H1 (cell line): ENCODE results near the gene H6PD. TPM values are rescaled to one million over a fixed set of nuclear protein-coding genes. Genes with fewer than 3 reads are reported as not detected.

Source experiments
- CTCF ChIA-PET: fragments of 300-600 bp; sonication (Branson Sonifier 250); formaldehyde crosslinking; loops from one replicate; lab custom pipeline; 2021; ENCODE audit not compliant: partially characterized antibody; lab: Charles Lee
- POLR2A ChIA-PET: fragments of 300-600 bp; sonication (Branson Sonifier 250); formaldehyde crosslinking; loops from one replicate; lab custom pipeline; 2021; ENCODE audit warnings: inconsistent platforms; ENCODE audit not compliant: partially characterized antibody; lab: Charles Lee
- DNase-seq, 2 experiments: peaks; one replicate each; pipeline versions ENCODE4 v3.0.0 to v3.0.0-alpha.2; 2010 to 2022; ENCODE audit warnings: low spot score in 2 of 2, low read depth in 1 of 2, mixed read lengths in 1 of 2
- FAIRE-seq: peaks from 2 replicates; lab custom pipeline; 2011; peaks lifted over from hg19 to GRCh38; lab: Jason Lieb, UNC
- H2AFZ ChIP-seq: 2 replicates; pipeline ENCODE4 v1.8.1; 2012; ENCODE audit warnings: low read length, inconsistent platforms
- H2AK5ac ChIP-seq: 2 replicates; pipeline ENCODE4 v1.6.1; 2013; ENCODE audit warnings: low read depth, low read length
- H2BK120ac ChIP-seq: replicated peaks from 2 replicates; pipeline ENCODE3; 2013; ENCODE audit warnings: low read depth, low read length, inconsistent platforms
- H2BK12ac ChIP-seq: 2 replicates; pipeline ENCODE4 v1.6.1; 2013; ENCODE audit warnings: low read depth, low read length
- H2BK15ac ChIP-seq: 2 replicates; pipeline ENCODE4 v1.6.1; 2013; ENCODE audit warnings: low read length
- H2BK20ac ChIP-seq: 2 replicates; pipeline ENCODE4 v1.6.1; 2013; ENCODE audit warnings: low read length
- H2BK5ac ChIP-seq: 2 replicates; pipeline ENCODE4 v1.6.1; 2013; ENCODE audit warnings: low read depth, low read length
- H3K14ac ChIP-seq: 2 replicates; pipeline ENCODE4 v1.6.1; 2013; ENCODE audit warnings: inconsistent platforms; ENCODE audit not compliant: insufficient read length
- H3K18ac ChIP-seq: 2 replicates; pipeline ENCODE4 v1.6.1; 2013; ENCODE audit warnings: low read length; ENCODE audit errors: extremely low read depth
- H3K23ac ChIP-seq: 2 replicates; pipeline ENCODE4 v1.6.1; 2013; ENCODE audit warnings: inconsistent platforms; ENCODE audit not compliant: insufficient read length
- H3K23me2 ChIP-seq: 2 replicates; pipeline ENCODE4 v1.6.1; 2013; ENCODE audit warnings: low read depth, low read length
- H3K27ac ChIP-seq: 2 replicates; pipeline ENCODE4 v1.6.1; 2011; ENCODE audit warnings: low read depth, low read length, inconsistent platforms
- H3K27me3 ChIP-seq, 4 experiments: replicated peaks in 1 of 4; 1 replicate in 1 of 4; 2 replicates in 3 of 4; pipeline versions ENCODE4 v1.6.1 to v1.8.1; 2011 to 2013; ENCODE audit warnings: low read length in 3 of 4, mild to moderate bottlenecking in 3 of 4, inconsistent platforms in 2 of 4, mixed read lengths in 2 of 4, moderate library complexity in 1 of 4; ENCODE audit not compliant: control insufficient read depth in 3 of 4, insufficient read depth in 3 of 4; ENCODE audit errors: extremely low read depth in 1 of 4
- H3K36me3 ChIP-seq, 4 experiments: 2 replicates each; pipeline versions ENCODE4 v1.6.1 to v1.8.1; 2011 to 2013; ENCODE audit warnings: mild to moderate bottlenecking in 4 of 4, low read length in 3 of 4, moderate library complexity in 2 of 4, control low read depth in 1 of 4, inconsistent platforms in 1 of 4; ENCODE audit not compliant: insufficient read depth in 4 of 4, control insufficient read depth in 2 of 4
- H3K4ac ChIP-seq: replicated peaks from 2 replicates; pipeline ENCODE3; 2013; ENCODE audit warnings: low read length, low read depth, mixed read lengths, inconsistent platforms; ENCODE audit not compliant: insufficient read length
- H3K4me1 ChIP-seq, 4 experiments: replicated peaks in 1 of 4; 1 replicate in 1 of 4; 2 replicates in 3 of 4; pipeline versions ENCODE4 v1.6.1 to v1.8.1; 2011 to 2013; ENCODE audit warnings: low read length in 3 of 4, inconsistent platforms in 2 of 4, mixed read lengths in 1 of 4; ENCODE audit not compliant: insufficient read depth in 4 of 4, control insufficient read depth in 3 of 4
- H3K4me2 ChIP-seq, 2 experiments: 2 replicates each; pipeline versions ENCODE4 v1.6.1 to v1.8.1; 2011 to 2013; ENCODE audit warnings: low read depth in 2 of 2, low read length in 2 of 2, control low read depth in 1 of 2, inconsistent platforms in 1 of 2, mild to moderate bottlenecking in 1 of 2; ENCODE audit not compliant: insufficient read depth in 1 of 2
- H3K4me3 ChIP-seq, 4 experiments: fragments of 200-600, 300-600 bp in 1 of 4; sonication (generic), shearing (Covaris generic), sonication (Bioruptor Twin) in 1 of 4; 2 replicates each; pipeline versions ENCODE4 v1.5.1 to v1.8.1; 2011 to 2016; ENCODE audit warnings: low read length in 4 of 4, low read depth in 3 of 4, control low read depth in 2 of 4, inconsistent platforms in 2 of 4, mild to moderate bottlenecking in 2 of 4, mixed read lengths in 1 of 4, moderate library complexity in 1 of 4; ENCODE audit not compliant: insufficient read depth in 2 of 4; ENCODE audit errors: extremely low read depth in 1 of 4
- H3K56ac ChIP-seq: replicated peaks from 2 replicates; pipeline ENCODE3; 2013; ENCODE audit warnings: low read depth, mild to moderate bottlenecking, mixed read lengths, low read length, inconsistent platforms; ENCODE audit not compliant: insufficient read length
- H3K79me1 ChIP-seq: 2 replicates; pipeline ENCODE4 v1.6.1; 2013; ENCODE audit warnings: low read depth, low read length, control low read depth
- H3K79me2 ChIP-seq, 2 experiments: 2 replicates each; pipeline versions ENCODE4 v1.6.1 to v1.8.1; 2012 to 2013; ENCODE audit warnings: low read length in 2 of 2, mild to moderate bottlenecking in 2 of 2, inconsistent platforms in 1 of 2; ENCODE audit not compliant: insufficient read depth in 2 of 2, control insufficient read depth in 1 of 2
- H3K9ac ChIP-seq, 4 experiments: replicated peaks in 1 of 4; 1 replicate in 1 of 4; 2 replicates in 3 of 4; pipeline versions ENCODE4 v1.6.1 to v1.8.1; 2011 to 2013; ENCODE audit warnings: low read depth in 3 of 4, low read length in 3 of 4, control low read depth in 2 of 4, mild to moderate bottlenecking in 2 of 4, moderate library complexity in 2 of 4, inconsistent platforms in 1 of 4; ENCODE audit errors: extremely low read depth in 1 of 4
- H3K9me3 ChIP-seq, 2 experiments: 2 replicates each; pipeline versions ENCODE4 v1.6.1 to v1.8.1; 2012 to 2013; ENCODE audit warnings: mild to moderate bottlenecking in 2 of 2, moderate library complexity in 2 of 2, control low read depth in 1 of 2, inconsistent platforms in 1 of 2, low read depth in 1 of 2, low read length in 1 of 2, mixed read lengths in 1 of 2; ENCODE audit not compliant: insufficient read depth in 2 of 2
- H4K20me1 ChIP-seq, 2 experiments: replicated peaks in 1 of 2; 2 replicates each; pipeline versions ENCODE3 to v1.8.1; 2011 to 2013; ENCODE audit warnings: inconsistent platforms in 2 of 2, low read length in 2 of 2, mild to moderate bottlenecking in 1 of 2; ENCODE audit not compliant: insufficient read depth in 2 of 2, control insufficient read depth in 1 of 2
- H4K5ac ChIP-seq: 2 replicates; pipeline ENCODE4 v1.6.1; 2013; ENCODE audit warnings: low read length, low read depth, mixed read lengths, inconsistent platforms; ENCODE audit not compliant: insufficient read length
- H4K8ac ChIP-seq: 2 replicates; pipeline ENCODE4 v1.8.0; 2013; ENCODE audit warnings: mild to moderate bottlenecking, moderate library complexity, low read length, inconsistent platforms; ENCODE audit not compliant: insufficient read depth; ENCODE audit errors: extremely low read depth
- H4K91ac ChIP-seq: replicated peaks from 2 replicates; pipeline ENCODE3; 2013; ENCODE audit warnings: low read length, mixed read lengths, inconsistent platforms; ENCODE audit not compliant: insufficient read length
- BACH1 ChIP-seq: IDR thresholded peaks from 2 replicates; pipeline ENCODE4 v1.6.1; 2012; ENCODE audit warnings: low read length, improper control_type of control experiment
- HDAC2 ChIP-seq, 2 experiments: fragments of 300-600 bp in 1 of 2; sonication (generic) in 1 of 2; IDR thresholded peaks; 2 replicates each; pipeline ENCODE4 v1.6.1; 2011 to 2012; ENCODE audit warnings: low read depth in 2 of 2, low read length in 2 of 2, mild to moderate bottlenecking in 2 of 2, moderate library complexity in 2 of 2, borderline replicate concordance in 1 of 2, inconsistent platforms in 1 of 2
- JUND ChIP-seq: IDR thresholded peaks from 2 replicates; pipeline ENCODE4 v1.6.1; 2011; ENCODE audit warnings: mild to moderate bottlenecking, improper control_type of control experiment, low read length
- POLR2AphosphoS5 ChIP-seq: IDR thresholded peaks from 2 replicates; pipeline ENCODE4 v1.6.1; 2011; ENCODE audit warnings: low read depth, low read length
- SIN3A ChIP-seq, 2 experiments: IDR thresholded peaks in 1 of 2; conservative IDR thresholded peaks in 1 of 2; 2 replicates each; pipeline ENCODE4 v1.6.1; 2011 to 2012; ENCODE audit warnings: low read length in 2 of 2, improper control_type of control experiment in 1 of 2, low read depth in 1 of 2, mild to moderate bottlenecking in 1 of 2
- SRF ChIP-seq: IDR thresholded peaks from 2 replicates; pipeline ENCODE4 v1.6.1; 2011; ENCODE audit warnings: mild to moderate bottlenecking, low read depth, low read length, moderate library complexity
- WGBS, 2 experiments: shearing (Covaris generic) in 1 of 2; methylation state at CpG; one replicate each; pipeline versions ENCODE4 v1.1.6 to v1.1.7; 2013 to 2015; ENCODE audit warnings: low lambda C conversion rate in 2 of 2, mixed read lengths in 2 of 2, inconsistent platforms in 1 of 2, low coverage in 1 of 2, missing lambda C conversion rate in 1 of 2; ENCODE audit not compliant: insufficient replicate concordance in 2 of 2, insufficient coverage in 1 of 2, insufficient read length in 1 of 2; ENCODE audit errors: extremely low coverage in 1 of 2, missing lambda C conversion rate in 1 of 2; 5-methylcytosine and 5-hydroxymethylcytosine counted together
- polyA plus RNA-seq, 7 experiments: library from polyadenylated mRNA; depleted of rRNA in 3 of 7; stranded (reverse) in 5 of 7; unstranded in 2 of 7; fragments of >200 nt in 5 of 7; fragments of 200-250 nt in 2 of 7; gene quantifications; 1 replicate in 5 of 7; 2 replicates in 1 of 7; 4 replicates in 1 of 7; pipeline versions ENCODE4 v1.2.1 to v1.2.3, GENCODE V29; 2011 to 2013; ENCODE audit warnings: missing spikeins in 2 of 7, mixed read lengths in 2 of 7
- total RNA-seq: library from RNA; stranded (reverse); fragmentation: NEBNext Ultra II Directional; extraction: Animal tissue kit (Norgen Biotek cat#: 25700); gene quantifications from 2 replicates; pipeline ENCODE4 v1.2.1, GENCODE V29; 2021
- TF ChIP-seq, protein P1 (sequence below), 3 experiments: IDR thresholded peaks; 1 replicate in 2 of 3; 2 replicates in 1 of 3; pipeline versions ENCODE4 v1.5.1 to v1.6.1; 2011; ENCODE audit warnings: low read length in 3 of 3, mild to moderate bottlenecking in 3 of 3, inconsistent platforms in 2 of 3, low read depth in 1 of 3, moderate library complexity in 1 of 3; ENCODE audit not compliant: insufficient read depth in 1 of 3; ENCODE audit errors: control extremely low read depth in 1 of 3

H6PD gene
- total and polyA plus RNA-seq, 2 of the 8 experiments (the other 6 are each of a cell fraction or from before 2014, with no cell fraction given) = 3.6 to 3.8 TPM

DNA sequence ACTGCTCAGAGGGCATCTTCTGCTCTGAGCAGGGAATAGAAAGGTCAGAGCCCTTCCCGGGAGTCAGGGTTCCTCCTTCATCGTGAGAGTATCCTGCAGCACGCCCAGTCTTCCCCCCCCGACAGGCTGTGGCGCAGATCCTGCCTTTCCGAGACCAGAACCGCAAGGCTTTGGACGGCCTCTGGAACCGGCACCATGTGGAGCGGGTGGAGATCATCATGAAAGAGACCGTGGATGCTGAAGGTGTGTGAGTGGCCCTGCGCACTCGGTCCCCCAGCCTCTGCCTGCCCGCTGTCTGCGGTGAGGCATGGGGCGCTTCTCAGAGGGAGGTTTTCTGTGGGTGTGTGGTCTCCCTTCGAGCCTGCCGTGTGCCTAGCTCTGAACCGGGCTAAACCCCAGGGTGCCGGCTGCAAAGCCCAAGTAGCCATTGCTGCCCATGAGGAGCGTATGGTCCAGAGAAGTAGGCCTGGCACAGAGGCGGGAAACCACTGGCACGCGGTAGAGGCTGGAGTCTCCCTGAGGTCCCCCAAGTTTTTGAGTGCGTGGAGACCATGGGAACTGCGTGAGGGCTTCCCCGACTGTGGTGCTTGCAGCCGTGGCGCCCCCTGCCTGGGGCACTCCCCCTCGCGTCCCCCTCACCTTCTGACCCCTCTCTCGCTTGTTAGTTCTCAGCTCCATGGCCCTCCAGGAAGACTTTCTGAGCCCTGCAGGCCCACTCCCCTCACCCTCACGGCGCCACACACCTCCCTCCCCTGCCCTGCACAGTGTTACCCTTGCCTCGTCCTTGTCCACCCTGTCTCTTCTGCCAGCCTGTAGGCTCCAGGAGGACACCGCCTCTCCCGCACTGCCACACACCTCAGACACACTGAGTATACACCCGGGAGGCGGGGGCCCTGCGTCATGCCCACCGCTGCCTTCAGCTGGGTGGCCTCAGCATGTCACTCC is 12.5 kb downstream of the H6PD start:
- H3K36me3 ChIP-seq = no peaks in the 10 kb centered on the region
- H4K8ac ChIP-seq = no peak overlapping the region
- no peaks in the 10 kb centered on the region for H3K9me3 ChIP-seq
- no peak overlapping the region for H3K56ac ChIP-seq
- ChIA-PET POLR2A (interaction anchor here (1.6 to 2.2 kb wide), 2 partner anchors 11 to 238 kb away, joined by 4 to 8 read pairs; no protein-coding TSS in a partner anchor), CTCF (interaction anchor here (0.6 to 12.2 kb wide), 20 partner anchors 8 to 1329 kb away, joined by 3 to 127 read pairs (median 4); partner anchors contain the start of gene H6PD)
- no peak overlapping the region for H3K4me2 ChIP-seq
- no peak overlapping the region for H2AFZ ChIP-seq
- H3K4me1 ChIP-seq = peaks cover 5 to 25% (median 21%) of the 10 kb centered on the region in 4 experiments
- H3K14ac ChIP-seq = no peak overlapping the region
- H3K9ac ChIP-seq = no peak overlapping the region
- H3K23ac ChIP-seq = no peak overlapping the region
- H2AK5ac ChIP-seq = no peak overlapping the region
- peak in 1 of 2 experiments; percentile 63 for DNase-seq
- no peak for FAIRE-seq
- H3K79me2 ChIP-seq = no peaks in the 10 kb centered on the region
- H2BK120ac ChIP-seq = no peak overlapping the region
- H2BK15ac ChIP-seq = 0 out of 2 replicates have a peak overlapping the region, but pooled peaks have one; percentile 61
- no peak overlapping the region for H3K18ac ChIP-seq
- H2BK20ac ChIP-seq = 0 out of 2 replicates have a peak overlapping the region, but pooled peaks have one; percentile 72
- no peak overlapping the region for H4K91ac ChIP-seq
- no peaks in the 10 kb centered on the region for H3K23me2 ChIP-seq
- no peaks in the 10 kb centered on the region; a peak in 1 of 7 replicates for H3K27me3 ChIP-seq
- no peak overlapping the region for H3K4me3 ChIP-seq
- H4K20me1 ChIP-seq = peaks cover 0 to 1% of the 10 kb centered on the region in 2 experiments
- H4K5ac ChIP-seq = no peak overlapping the region
- no peak overlapping the region for H3K27ac ChIP-seq
- 90% methylated on average over 36 of the region's 41 CpGs; no CpG with 5 or more reads in 1 of the 2 experiments for WGBS, 2 experiments
- peak overlapping the region; percentile 9 for H3K4ac ChIP-seq
- H3K79me1 ChIP-seq = no peaks in the 10 kb centered on the region
- peak overlapping the region; percentile 18; the same call in 1 of the 2 replicates for H2BK5ac ChIP-seq
- H2BK12ac ChIP-seq = no peak overlapping the region; the same call in 1 of the 2 replicates
- TF ChIP-seq BACH1 = no peak
- TF ChIP-seq SRF = no peak
- TF ChIP-seq JUND = no peak
- no peak for TF ChIP-seq SIN3A (conservative IDR thresholded peaks at IDR 0.05 in 1 of 2, IDR thresholded peaks at IDR 0.05 in 1 of 2; ENCODE audit: low read depth in 1 of 2, low read length in 2 of 2)
- TF ChIP-seq POLR2AphosphoS5 = no peak
- TF ChIP-seq, protein P1, sequence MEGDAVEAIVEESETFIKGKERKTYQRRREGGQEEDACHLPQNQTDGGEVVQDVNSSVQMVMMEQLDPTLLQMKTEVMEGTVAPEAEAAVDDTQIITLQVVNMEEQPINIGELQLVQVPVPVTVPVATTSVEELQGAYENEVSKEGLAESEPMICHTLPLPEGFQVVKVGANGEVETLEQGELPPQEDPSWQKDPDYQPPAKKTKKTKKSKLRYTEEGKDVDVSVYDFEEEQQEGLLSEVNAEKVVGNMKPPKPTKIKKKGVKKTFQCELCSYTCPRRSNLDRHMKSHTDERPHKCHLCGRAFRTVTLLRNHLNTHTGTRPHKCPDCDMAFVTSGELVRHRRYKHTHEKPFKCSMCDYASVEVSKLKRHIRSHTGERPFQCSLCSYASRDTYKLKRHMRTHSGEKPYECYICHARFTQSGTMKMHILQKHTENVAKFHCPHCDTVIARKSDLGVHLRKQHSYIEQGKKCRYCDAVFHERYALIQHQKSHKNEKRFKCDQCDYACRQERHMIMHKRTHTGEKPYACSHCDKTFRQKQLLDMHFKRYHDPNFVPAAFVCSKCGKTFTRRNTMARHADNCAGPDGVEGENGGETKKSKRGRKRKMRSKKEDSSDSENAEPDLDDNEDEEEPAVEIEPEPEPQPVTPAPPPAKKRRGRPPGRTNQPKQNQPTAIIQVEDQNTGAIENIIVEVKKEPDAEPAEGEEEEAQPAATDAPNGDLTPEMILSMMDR (IDR thresholded peaks at IDR 0.05; ENCODE audit: control extremely low read depth in 1 of 3, insufficient read depth in 1 of 3, low read depth in 1 of 3, low read length in 3 of 3) = peak; percentile 41 to 66 (median 45)
- TF ChIP-seq HDAC2 (IDR thresholded peaks at IDR 0.05; ENCODE audit: borderline replicate concordance in 1 of 2, low read depth in 2 of 2, low read length in 2 of 2) = no peak
